ENCODE data around the gene CBLN3.

CBLN3 gene

DNA sequence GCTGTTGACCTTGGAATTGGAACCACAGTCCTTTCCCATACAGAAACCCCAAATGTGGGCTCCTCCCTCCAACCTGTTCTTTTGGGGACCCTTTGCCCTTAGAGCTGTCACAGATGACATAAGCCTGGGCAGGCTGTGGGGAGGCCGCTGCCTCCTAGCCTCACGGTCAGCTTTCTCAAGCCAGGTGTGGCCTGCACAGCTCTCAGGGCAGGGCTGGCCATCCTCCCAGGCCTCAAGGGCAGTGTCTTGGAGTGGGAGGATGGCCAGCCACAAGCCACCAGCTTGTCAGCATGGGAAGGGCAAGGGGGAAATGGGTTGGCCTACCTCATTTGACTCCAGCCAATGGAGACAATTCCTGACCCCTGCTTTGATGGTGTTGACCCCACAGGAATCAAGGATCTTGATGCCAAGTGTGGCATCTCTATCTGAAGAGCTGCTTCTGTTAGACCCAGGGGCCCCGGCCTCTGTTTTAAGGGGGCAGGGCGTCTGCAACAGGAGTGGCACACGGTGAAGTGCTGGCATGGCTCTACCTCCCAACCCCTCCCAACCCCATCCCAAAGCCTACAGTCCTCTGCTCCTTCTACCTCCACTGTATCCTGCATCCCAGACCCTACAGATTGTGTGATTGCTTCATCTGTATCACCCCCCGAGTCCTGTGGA, 11.5 kb downstream of the CBLN3 start:
- no peak for DNase-seq (ENCODE audit: low spot score)
- in situ Hi-C loops (cut with MboI; ENCODE audit: low sequenced_read_pairs, unreplicated experiment): no loop called here
- TF ChIP-seq, protein P1, sequence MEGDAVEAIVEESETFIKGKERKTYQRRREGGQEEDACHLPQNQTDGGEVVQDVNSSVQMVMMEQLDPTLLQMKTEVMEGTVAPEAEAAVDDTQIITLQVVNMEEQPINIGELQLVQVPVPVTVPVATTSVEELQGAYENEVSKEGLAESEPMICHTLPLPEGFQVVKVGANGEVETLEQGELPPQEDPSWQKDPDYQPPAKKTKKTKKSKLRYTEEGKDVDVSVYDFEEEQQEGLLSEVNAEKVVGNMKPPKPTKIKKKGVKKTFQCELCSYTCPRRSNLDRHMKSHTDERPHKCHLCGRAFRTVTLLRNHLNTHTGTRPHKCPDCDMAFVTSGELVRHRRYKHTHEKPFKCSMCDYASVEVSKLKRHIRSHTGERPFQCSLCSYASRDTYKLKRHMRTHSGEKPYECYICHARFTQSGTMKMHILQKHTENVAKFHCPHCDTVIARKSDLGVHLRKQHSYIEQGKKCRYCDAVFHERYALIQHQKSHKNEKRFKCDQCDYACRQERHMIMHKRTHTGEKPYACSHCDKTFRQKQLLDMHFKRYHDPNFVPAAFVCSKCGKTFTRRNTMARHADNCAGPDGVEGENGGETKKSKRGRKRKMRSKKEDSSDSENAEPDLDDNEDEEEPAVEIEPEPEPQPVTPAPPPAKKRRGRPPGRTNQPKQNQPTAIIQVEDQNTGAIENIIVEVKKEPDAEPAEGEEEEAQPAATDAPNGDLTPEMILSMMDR (IDR thresholded peaks at IDR 0.05; ENCODE audit: borderline replicate concordance, control extremely low read depth, extremely low read depth, insufficient read depth, missing control alignments): no peak

DNA sequence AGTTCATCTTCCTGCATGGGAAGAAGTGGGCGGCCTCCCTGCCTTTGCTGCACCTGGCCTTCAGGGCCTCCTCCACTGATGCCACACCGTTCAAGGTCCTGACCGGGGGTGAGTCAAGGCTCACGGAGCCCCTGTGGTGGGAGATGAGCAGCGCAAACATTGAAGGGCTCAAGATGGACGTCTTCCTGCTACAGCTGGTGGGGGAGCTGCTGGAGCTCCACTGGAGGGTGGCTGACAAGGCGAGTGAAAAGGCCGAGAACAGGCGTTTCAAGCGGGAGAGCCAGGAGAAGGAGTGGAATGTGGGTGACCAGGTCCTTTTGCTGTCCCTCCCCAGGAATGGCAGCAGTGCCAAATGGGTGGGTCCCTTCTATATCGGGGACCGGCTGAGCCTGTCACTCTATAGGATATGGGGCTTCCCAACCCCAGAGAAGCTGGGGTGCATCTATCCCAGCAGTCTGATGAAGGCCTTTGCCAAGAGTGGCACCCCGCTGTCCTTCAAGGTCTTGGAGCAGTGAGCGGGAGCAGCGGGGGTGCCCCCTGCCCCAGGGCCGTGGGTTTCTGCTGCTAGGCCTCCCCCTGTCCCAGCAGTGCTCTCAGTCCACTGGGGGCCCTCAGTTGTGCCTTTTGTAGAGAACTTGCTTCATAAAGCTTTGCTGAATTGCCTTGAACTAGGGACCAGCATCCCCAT, 12.4 kb downstream of the CBLN3 start:
- in situ Hi-C loops (cut with MboI; ENCODE audit: low sequenced_read_pairs, unreplicated experiment): no loop called here

DNA sequence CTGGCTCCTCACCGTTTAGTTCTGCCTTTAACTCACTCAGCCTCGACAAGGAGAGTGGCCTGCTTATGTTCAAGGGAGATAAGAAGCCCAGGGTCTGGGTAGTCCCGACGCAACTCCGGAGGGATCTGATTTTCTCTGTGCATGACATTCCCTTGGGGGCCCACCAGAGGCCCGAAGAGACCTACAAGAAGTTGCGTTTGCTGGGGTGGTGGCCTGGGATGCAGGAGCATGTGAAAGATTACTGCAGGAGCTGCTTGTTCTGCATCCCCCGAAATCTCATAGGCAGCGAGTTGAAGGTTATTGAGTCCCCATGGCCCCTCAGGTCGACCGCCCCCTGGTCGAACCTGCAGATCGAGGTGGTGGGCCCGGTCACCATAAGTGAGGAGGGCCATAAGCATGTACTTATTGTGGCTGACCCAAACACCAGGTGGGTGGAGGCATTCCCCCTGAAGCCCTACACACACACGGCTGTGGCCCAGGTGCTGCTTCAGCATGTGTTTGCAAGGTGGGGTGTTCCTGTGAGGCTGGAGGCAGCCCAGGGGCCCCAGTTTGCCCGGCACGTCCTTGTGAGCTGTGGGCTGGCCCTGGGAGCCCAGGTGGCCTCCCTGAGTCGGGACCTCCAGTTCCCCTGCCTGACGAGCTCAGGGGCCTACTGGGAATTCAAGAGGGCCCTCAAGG, 13.1 kb downstream of the CBLN3 start:
- no peak for DNase-seq (ENCODE audit: low spot score)
- in situ Hi-C loops (cut with MboI; ENCODE audit: low sequenced_read_pairs, unreplicated experiment): no loop called here
- TF ChIP-seq, protein P1 (IDR thresholded peaks at IDR 0.05; ENCODE audit: borderline replicate concordance, control extremely low read depth, extremely low read depth, insufficient read depth, missing control alignments): no peak

More for the DNA sequence above, 12.4 kb downstream of the CBLN3 start:
- no peak for DNase-seq (ENCODE audit: low spot score)
- TF ChIP-seq, protein P1 (IDR thresholded peaks at IDR 0.05; ENCODE audit: borderline replicate concordance, control extremely low read depth, extremely low read depth, insufficient read depth, missing control alignments): no peak

DNA sequence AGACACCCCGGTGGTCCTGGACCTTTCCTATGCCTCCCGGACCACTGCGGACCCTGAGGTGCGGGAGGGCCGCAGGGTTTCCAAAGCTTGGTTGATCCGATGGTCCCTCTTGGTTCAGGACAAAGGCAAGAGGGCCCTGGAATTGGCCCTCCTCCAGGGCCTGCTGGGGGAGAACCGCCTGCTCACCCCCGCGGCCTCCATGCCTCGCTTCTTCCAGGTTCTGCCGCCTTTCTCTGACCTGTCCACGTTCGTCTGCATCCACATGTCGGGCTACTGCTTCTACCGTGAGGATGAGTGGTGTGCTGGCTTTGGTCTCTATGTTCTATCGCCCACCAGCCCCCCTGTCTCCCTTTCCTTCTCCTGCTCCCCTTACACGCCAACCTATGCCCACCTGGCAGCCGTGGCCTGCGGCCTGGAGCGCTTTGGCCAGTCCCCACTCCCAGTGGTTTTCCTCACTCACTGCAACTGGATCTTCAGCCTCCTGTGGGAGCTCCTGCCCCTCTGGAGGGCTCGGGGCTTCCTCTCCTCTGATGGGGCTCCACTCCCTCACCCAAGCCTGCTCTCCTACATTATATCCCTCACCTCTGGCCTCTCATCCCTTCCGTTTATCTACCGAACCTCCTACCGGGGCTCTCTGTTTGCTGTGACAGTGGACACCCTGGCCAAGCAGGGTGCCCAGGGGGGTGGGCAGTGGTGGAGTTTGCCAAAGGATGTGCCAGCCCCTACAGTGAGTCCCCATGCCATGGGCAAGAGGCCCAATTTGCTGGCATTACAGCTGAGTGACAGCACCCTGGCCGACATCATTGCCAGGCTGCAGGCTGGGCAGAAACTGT, 13.8 kb downstream of the CBLN3 start:
- in situ Hi-C loops (cut with MboI; ENCODE audit: low sequenced_read_pairs, unreplicated experiment): no loop called here
- DNase-seq (ENCODE audit: low spot score): no peak
- TF ChIP-seq, protein P1 (IDR thresholded peaks at IDR 0.05; ENCODE audit: borderline replicate concordance, control extremely low read depth, extremely low read depth, insufficient read depth, missing control alignments): no peak

DNA sequence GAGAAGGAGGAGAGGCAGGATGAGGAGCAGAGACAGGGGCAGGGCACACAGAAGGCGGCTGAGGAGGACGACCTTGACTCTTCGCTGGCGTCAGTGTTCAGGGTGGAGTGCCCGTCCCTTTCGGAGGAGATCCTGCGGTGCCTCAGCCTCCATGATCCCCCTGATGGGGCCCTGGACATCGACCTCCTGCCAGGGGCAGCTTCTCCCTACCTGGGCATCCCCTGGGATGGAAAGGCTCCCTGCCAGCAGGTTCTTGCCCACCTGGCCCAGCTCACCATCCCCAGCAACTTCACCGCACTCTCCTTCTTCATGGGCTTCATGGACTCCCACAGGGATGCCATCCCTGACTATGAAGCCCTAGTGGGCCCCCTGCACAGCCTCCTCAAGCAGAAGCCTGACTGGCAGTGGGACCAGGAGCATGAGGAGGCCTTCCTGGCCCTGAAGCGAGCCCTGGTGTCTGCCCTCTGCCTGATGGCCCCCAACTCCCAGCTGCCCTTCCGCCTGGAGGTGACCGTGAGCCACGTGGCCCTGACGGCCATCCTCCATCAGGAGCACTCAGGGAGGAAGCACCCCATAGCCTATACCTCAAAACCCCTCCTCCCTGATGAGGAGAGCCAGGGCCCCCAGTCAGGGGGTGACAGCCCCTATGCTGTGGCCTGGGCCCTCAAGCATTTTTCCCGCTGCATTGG, 14.6 kb downstream of the CBLN3 start:
- DNase-seq (ENCODE audit: low spot score): no peak
- TF ChIP-seq, protein P1 (IDR thresholded peaks at IDR 0.05; ENCODE audit: borderline replicate concordance, control extremely low read depth, extremely low read depth, insufficient read depth, missing control alignments): no peak
- in situ Hi-C loops (cut with MboI; ENCODE audit: low sequenced_read_pairs, unreplicated experiment): no loop called here

Measured in GM13976 (cell line).